Measurements from ENCODE around the gene LRGUK.

- TF ChIP-seq CTCF (IDR thresholded peaks at IDR 0.05) = no peak
- no peak for TF ChIP-seq POLR2A (IDR thresholded peaks at IDR 0.05)
These were observed 60.8 kb downstream of the LRGUK start for GRCh38 chr7:134187893-134188292.

Data from esophagus squamous epithelium (tissue), 4 donors.